ENCODE results near the gene SSB.

GRCh38 chr2:169803480-169803879 lies 4.8 kb downstream of the SSB start:
- TF ChIP-seq CTCF (IDR thresholded peaks at IDR 0.05) (no peak), POLR2A (IDR thresholded peaks at IDR 0.05; ENCODE audit: low read depth) (no peak)
